Transverse colon (tissue), 4 donors: Measurements from ENCODE around the gene BMP7. TPM values are rescaled to one million over a fixed set of nuclear protein-coding genes. Genes with fewer than 3 reads are reported as not detected.
"Not testable (repeated sequence)": the region's sequence is repeated elsewhere in the genome, so short reads cannot be mapped to it uniquely, and the experiment has no call there.

Experiments
- DNase-seq: peaks from one replicate; pipeline ENCODE4 v3.0.0-alpha.2; 2019
- H3K27ac ChIP-seq, 4 donors: fragments of 200-600 bp; sonication (generic); 2 replicates each; pipeline ENCODE4 v1.5.1; 2016 to 2018; ENCODE audit warnings: inconsistent platforms in 4 of 4
- H3K27me3 ChIP-seq: fragments of 200-600 bp; sonication (generic); 2 replicates; pipeline ENCODE4 v1.5.1; 2017; ENCODE audit warnings: inconsistent platforms
- H3K36me3 ChIP-seq, 4 donors: fragments of 200-600 bp; sonication (generic); 2 replicates each; pipeline ENCODE4 v1.5.1; 2017 to 2019; ENCODE audit warnings: inconsistent platforms in 4 of 4
- H3K4me1 ChIP-seq, 4 donors: fragments of 200-600 bp; sonication (generic); 2 replicates each; pipeline ENCODE4 v1.5.1; 2017 to 2020; ENCODE audit warnings: inconsistent platforms in 4 of 4
- H3K4me3 ChIP-seq, 4 donors: fragments of 200-600 bp; sonication (generic); 1 replicate in 1 of 4; 2 replicates in 3 of 4; pipeline versions ENCODE4 v1.5.1 to v1.6.1; 2017 to 2019; ENCODE audit warnings: inconsistent platforms in 4 of 4
- H3K9me3 ChIP-seq, 2 donors: fragments of 200-600 bp; sonication (generic); 2 replicates each; pipeline ENCODE4 v1.5.1; 2017 to 2019; ENCODE audit warnings: inconsistent platforms in 2 of 2
- EP300 ChIP-seq: sonication (generic); formaldehyde crosslinking; IDR thresholded peaks from one replicate; pipeline ENCODE4 v1.6.1; 2017; ENCODE audit warnings: antibody characterized with exemption, low read depth
- POLR2A ChIP-seq: fragments of 450-650 bp; IDR thresholded peaks from one replicate; pipeline ENCODE4 v1.6.1; 2016; ENCODE audit warnings: antibody characterized with exemption, mild to moderate bottlenecking, moderate library complexity
- POLR2AphosphoS5 ChIP-seq, 3 donors: sonication (generic); formaldehyde crosslinking; IDR thresholded peaks; one replicate each; pipeline ENCODE4 v1.6.1; 2016; ENCODE audit warnings: antibody characterized with exemption in 3 of 3
- WGBS, 2 donors: methylation state at CpG; one replicate each; pipeline ENCODE4 v1.1.5; 2018; ENCODE audit warnings: low coverage in 1 of 2; 5-methylcytosine and 5-hydroxymethylcytosine counted together
- in situ Hi-C, 4 donors: fragments of 200-750 bp; cut with MboI; loops; one replicate each; pipeline versions ENCODE4 v1.15.0 to v1.15.1; 2017; ENCODE audit warnings: low sequenced_read_pairs in 3 of 4, low pct_ligation_motif_present in 1 of 4, low pct_unique_long_range_greater_than_20kb in 1 of 4
- intact Hi-C: fragments of 100-400 bp; cut with DNase I; formaldehyde crosslinking; loops from one replicate; pipeline ENCODE4 v1.15.1; 2023; ENCODE audit warnings: low total_unique reads
- total RNA-seq, 4 donors: library from RNA; depleted of rRNA; stranded (reverse); fragments of >200 nt; gene quantifications; one replicate each; pipeline ENCODE4 v1.1.0, GENCODE V29; 2016
- TF ChIP-seq, protein P1 (sequence below), 5 experiments: fragments of 200-600 bp in 3 of 5; fragments of 450-650 bp in 2 of 5; sonication (generic) in 3 of 5; IDR thresholded peaks; 1 replicate in 2 of 5; 2 replicates in 3 of 5; pipeline ENCODE4 v1.5.1; 2016 to 2017; ENCODE audit warnings: antibody characterized with exemption in 5 of 5, inconsistent platforms in 3 of 5, mild to moderate bottlenecking in 2 of 5, moderate library complexity in 1 of 5

The BMP7 gene
- total RNA-seq, 4 donors from 2014 or later: 1.4 to 2.2 (median 1.5) TPM; not detected in 1

DNA sequence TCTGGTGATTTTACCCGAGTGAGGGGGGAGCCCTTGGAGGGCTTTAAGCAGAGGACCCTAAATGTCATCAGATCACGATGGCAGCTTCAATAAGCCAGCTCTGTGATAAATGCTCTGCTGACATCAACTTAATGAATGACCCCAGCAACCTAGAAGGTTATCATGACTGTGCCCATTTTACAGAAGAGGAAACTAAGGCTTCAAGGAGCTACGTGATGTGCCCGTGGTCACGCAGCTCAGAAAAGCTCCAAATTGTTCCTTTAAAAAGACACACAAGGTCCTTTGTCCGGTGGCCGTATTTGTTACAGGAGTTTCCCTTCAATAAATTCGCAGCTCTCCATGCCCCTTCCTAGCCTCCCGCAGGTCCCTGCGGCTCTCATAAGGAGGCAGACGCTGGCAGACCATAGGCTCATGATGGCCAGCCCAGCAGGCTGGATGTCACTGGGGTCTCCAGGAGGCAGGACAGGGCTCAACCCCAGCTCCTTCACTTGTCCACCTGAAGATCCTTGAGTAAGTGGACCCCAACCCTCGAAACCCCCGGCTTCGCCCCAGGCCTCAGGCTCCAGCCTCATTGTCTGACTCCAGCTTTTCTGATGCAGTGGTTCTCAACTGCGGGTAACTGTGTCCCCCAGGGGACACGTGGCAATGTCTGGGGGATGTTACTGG lies 106.4 kb downstream of the BMP7 start:
- 84 to 100% methylated on average over 3 to 16 of the region's 16 CpGs for WGBS, 2 donors
- Histone ChIP-seq H3K36me3 (no peaks in the 10 kb centered on the region), H3K4me1 (no peaks in the 10 kb centered on the region), H3K27me3 (no peaks in the 10 kb centered on the region), H3K27ac (no peak overlapping the region), H3K9me3 (no peaks in the 10 kb centered on the region), H3K4me3 (no peak overlapping the region)
- no peak for DNase-seq
- intact Hi-C loops (no loop called here), in situ Hi-C loops (no loop called here)
- TF ChIP-seq POLR2AphosphoS5 (IDR thresholded peaks at IDR 0.05): no peak
- TF ChIP-seq EP300: no peak
- TF ChIP-seq, protein P1, sequence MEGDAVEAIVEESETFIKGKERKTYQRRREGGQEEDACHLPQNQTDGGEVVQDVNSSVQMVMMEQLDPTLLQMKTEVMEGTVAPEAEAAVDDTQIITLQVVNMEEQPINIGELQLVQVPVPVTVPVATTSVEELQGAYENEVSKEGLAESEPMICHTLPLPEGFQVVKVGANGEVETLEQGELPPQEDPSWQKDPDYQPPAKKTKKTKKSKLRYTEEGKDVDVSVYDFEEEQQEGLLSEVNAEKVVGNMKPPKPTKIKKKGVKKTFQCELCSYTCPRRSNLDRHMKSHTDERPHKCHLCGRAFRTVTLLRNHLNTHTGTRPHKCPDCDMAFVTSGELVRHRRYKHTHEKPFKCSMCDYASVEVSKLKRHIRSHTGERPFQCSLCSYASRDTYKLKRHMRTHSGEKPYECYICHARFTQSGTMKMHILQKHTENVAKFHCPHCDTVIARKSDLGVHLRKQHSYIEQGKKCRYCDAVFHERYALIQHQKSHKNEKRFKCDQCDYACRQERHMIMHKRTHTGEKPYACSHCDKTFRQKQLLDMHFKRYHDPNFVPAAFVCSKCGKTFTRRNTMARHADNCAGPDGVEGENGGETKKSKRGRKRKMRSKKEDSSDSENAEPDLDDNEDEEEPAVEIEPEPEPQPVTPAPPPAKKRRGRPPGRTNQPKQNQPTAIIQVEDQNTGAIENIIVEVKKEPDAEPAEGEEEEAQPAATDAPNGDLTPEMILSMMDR (IDR thresholded peaks at IDR 0.05): no peak
- TF ChIP-seq POLR2A: no peak

GRCh38 chr20:57159193-57159851 lies 107.1 kb downstream of the BMP7 start:
- TF ChIP-seq POLR2AphosphoS5 (IDR thresholded peaks at IDR 0.05): no peak
- TF ChIP-seq POLR2A: no peak
- TF ChIP-seq, protein P1 (IDR thresholded peaks at IDR 0.05): no peak
- TF ChIP-seq EP300: no peak
- Histone ChIP-seq H3K36me3 (no peaks in the 10 kb centered on the region), H3K4me3 (no peak overlapping the region), H3K27ac (no peak overlapping the region), H3K4me1 (no peaks in the 10 kb centered on the region), H3K27me3 (no peaks in the 10 kb centered on the region), H3K9me3 (no peaks in the 10 kb centered on the region)
- WGBS, 2 donors: 67 to 77% methylated on average over 8 to 13 of the region's 13 CpGs
- no peak for DNase-seq
- in situ Hi-C loops: no loop called here
- intact Hi-C loops: no loop called here

DNA sequence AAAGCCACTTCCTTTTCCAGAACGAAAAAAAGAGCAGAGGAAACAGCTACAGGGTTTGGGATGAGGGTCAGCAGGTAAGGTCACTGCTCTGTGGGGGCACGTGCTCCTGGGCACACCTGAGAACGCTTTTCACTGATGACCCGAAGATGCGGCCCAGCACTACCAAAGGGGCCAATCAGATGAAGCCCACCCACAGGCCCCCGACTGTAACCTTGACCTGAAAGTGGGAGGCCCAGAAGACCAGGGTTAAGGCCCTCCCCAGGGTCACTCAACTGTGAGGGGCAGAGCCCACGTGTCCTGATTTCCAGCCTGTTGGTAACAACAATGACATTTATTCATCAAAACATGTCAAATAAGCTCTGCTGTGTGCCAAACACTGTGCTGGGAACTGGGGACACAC lies 108.0 kb downstream of the BMP7 start:
- in situ Hi-C loops: no loop called here
- H3K36me3 ChIP-seq: no peaks in the 10 kb centered on the region
- no peak overlapping the region for H3K4me3 ChIP-seq
- H3K4me1 ChIP-seq: no peaks in the 10 kb centered on the region
- 74% methylated on average over 7 of the region's 7 CpGs; no CpG with 5 or more reads in 1 of the 2 donors for WGBS, 2 donors
- no peak for DNase-seq
- H3K27ac ChIP-seq: no peak overlapping the region
- H3K9me3 ChIP-seq: no peaks in the 10 kb centered on the region
- intact Hi-C loops: no loop called here
- H3K27me3 ChIP-seq: no peaks in the 10 kb centered on the region
- TF ChIP-seq, protein P1 (IDR thresholded peaks at IDR 0.05): no peak
- no peak for TF ChIP-seq EP300
- TF ChIP-seq POLR2A: no peak
- no peak for TF ChIP-seq POLR2AphosphoS5 (IDR thresholded peaks at IDR 0.05)

DNA sequence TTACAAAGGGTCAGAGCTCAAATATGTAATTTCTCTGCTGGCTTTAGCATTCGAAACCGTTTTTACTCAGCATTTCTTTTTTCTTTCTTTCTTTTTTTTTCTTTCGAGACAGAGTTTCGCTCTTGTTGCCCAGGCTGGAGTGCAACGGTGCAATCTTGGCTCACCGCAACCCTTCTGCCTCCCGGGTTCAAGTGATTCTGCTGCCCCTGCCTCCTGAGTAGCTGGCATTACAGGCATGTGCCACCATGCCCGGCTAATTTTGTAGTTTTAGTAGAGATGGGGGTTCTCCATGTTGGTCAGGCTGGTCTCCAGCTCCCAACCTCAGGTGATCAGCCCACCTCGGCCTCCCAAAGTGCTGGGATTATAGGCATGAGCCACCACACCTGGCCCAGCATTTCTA lies 108.7 kb downstream of the BMP7 start:
- H3K36me3 ChIP-seq, H3K27me3 ChIP-seq, H3K9me3 ChIP-seq, H3K4me1 ChIP-seq, H3K4me3 ChIP-seq, H3K27ac ChIP-seq, in situ Hi-C loops, intact Hi-C loops, DNase-seq: not testable (repeated sequence)
- 84 to 88% methylated on average over 8 to 9 of the region's 9 CpGs for WGBS, 2 donors
